C4-2B (cell line): ENCODE data around the gene PSPN.

Experiments
- ZFX ChIP-seq: fragments of 450-650 bp; IDR thresholded peaks from 2 replicates; pipeline ENCODE4 v1.6.1; 2017
- TF ChIP-seq, protein P1 (sequence below): fragments of 450-650 bp; conservative IDR thresholded peaks from 2 replicates; pipeline ENCODE4 v1.5.1; 2017; ENCODE audit warnings: mild to moderate bottlenecking

DNA sequence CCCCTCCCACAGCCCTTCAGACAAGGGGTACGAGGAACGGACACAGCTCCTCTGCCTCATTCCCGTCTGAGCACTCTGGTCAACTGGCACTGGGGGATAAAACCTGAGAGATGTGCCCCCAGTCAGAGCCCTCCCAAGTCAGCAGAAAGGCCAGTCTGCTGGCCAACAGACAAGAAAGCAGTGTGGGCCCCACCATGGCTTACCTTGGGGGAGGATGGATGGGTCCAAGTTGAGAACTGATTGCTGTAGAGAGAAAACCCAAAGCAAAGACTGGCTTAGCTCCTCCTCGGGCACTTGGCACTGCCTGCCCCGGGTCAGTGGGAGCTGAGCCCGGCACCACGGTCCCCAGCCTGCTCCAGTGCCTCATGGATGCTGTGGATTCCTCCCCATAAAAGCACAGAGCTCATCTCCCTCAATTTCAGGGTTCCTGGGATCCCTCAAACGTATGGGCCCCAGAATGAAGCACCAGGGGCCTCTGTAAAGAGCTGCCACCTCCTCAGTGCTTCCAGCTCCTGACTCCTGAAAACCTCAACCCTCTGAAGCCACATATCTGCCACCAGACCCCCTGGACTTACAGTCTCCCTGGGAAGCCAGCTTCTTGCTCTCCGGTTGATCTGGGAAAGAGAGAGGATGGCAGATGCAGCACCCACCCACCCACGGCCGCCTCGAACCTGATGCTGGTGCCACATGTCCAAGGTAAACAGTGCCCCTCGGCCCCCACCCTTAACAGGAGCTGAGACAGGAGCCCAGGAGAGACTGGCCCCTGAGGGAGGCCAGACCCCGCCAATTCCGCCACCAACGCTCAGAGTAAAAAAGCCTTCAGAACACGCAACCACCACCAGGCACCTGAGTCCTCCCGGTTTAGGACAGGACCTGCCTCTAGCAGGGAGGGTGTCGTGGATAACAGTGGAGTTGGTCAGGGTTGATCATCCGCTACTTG lies 45.6 kb upstream of the PSPN start:
- TF ChIP-seq, protein P1, sequence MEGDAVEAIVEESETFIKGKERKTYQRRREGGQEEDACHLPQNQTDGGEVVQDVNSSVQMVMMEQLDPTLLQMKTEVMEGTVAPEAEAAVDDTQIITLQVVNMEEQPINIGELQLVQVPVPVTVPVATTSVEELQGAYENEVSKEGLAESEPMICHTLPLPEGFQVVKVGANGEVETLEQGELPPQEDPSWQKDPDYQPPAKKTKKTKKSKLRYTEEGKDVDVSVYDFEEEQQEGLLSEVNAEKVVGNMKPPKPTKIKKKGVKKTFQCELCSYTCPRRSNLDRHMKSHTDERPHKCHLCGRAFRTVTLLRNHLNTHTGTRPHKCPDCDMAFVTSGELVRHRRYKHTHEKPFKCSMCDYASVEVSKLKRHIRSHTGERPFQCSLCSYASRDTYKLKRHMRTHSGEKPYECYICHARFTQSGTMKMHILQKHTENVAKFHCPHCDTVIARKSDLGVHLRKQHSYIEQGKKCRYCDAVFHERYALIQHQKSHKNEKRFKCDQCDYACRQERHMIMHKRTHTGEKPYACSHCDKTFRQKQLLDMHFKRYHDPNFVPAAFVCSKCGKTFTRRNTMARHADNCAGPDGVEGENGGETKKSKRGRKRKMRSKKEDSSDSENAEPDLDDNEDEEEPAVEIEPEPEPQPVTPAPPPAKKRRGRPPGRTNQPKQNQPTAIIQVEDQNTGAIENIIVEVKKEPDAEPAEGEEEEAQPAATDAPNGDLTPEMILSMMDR: no peak
- TF ChIP-seq ZFX: no peak
